K562 (cell line): ENCODE data around the gene WDR76. TPM values are rescaled to one million over a fixed set of nuclear protein-coding genes. Genes with fewer than 3 reads are reported as not detected.
A peak's percentile ranks its signal among the peaks of the same experiment; 100 is the strongest.

Source experiments
- ARID2 ChIP-seq: fragments of 450-650 bp; IDR thresholded peaks from 2 replicates; pipeline ENCODE4 v1.6.1; 2017; ENCODE audit warnings: antibody characterized with exemption, mild to moderate bottlenecking
- C11orf30 ChIP-seq: fragments of 450-650 bp; IDR thresholded peaks from 2 replicates; pipeline ENCODE4 v1.6.1; 2016; ENCODE audit warnings: low read depth, mild to moderate bottlenecking
- CC2D1A ChIP-seq: fragments of 450-650 bp; IDR thresholded peaks from 2 replicates; pipeline ENCODE4 v1.6.1; 2017; ENCODE audit warnings: mild to moderate bottlenecking
- CREM ChIP-seq: IDR thresholded peaks from 2 replicates; pipeline ENCODE4 v1.6.1; 2014; ENCODE audit warnings: antibody characterized with exemption, low read depth
- ETV1 ChIP-seq: fragments of 450-650 bp; conservative IDR thresholded peaks from 2 replicates; pipeline ENCODE4 v1.6.1; 2016; ENCODE audit warnings: missing genetic modification characterization, control low read depth, low read depth, missing compliant biosample characterization
- HCFC1 ChIP-seq: IDR thresholded peaks from 2 replicates; pipeline ENCODE4 v1.6.1; 2012; ENCODE audit warnings: low read depth, low read length, improper control_type of control experiment
- HMBOX1 ChIP-seq: sonication (generic); IDR thresholded peaks from 2 replicates; pipeline ENCODE4 v1.6.1; 2016
- MAX ChIP-seq: sonication (generic); formaldehyde crosslinking; IDR thresholded peaks from 2 replicates; pipeline ENCODE4 v1.9.0; 2022; ENCODE audit warnings: mild to moderate bottlenecking, missing genetic modification reagents
- MEIS2 ChIP-seq: fragments of 450-650 bp; IDR thresholded peaks from 2 replicates; pipeline ENCODE4 v1.6.1; 2014; ENCODE audit warnings: mild to moderate bottlenecking; ENCODE audit not compliant: partially characterized antibody
- MYC ChIP-seq, 2 experiments: fragments of 250-450 bp in 1 of 2; sonication (Bioruptor Pico) in 1 of 2; IDR thresholded peaks; 2 replicates each; pipeline versions ENCODE4 v1.5.1 to v1.6.1; 2012 to 2021; ENCODE audit warnings: low read depth in 2 of 2, borderline replicate concordance in 1 of 2, improper control_type of control experiment in 1 of 2, low read length in 1 of 2, mild to moderate bottlenecking in 1 of 2, moderate library complexity in 1 of 2
- NFRKB ChIP-seq: fragments of 450-650 bp; IDR thresholded peaks from 2 replicates; pipeline ENCODE4 v1.6.1; 2016; ENCODE audit warnings: low read depth
- PHF20 ChIP-seq: fragments of 450-650 bp; IDR thresholded peaks from 2 replicates; pipeline ENCODE4 v1.6.1; 2018; ENCODE audit not compliant: partially characterized antibody
- POLR2AphosphoS5 ChIP-seq: IDR thresholded peaks from 2 replicates; pipeline ENCODE4 v1.6.1; 2011; ENCODE audit warnings: mild to moderate bottlenecking, low read depth, low read length, moderate library complexity; ENCODE audit not compliant: control insufficient read depth, insufficient read depth
- SPI1 ChIP-seq: IDR thresholded peaks from 2 replicates; pipeline ENCODE4 v1.6.1; 2011; ENCODE audit warnings: low read depth, low read length, control low read depth, borderline replicate concordance
- SUPT5H ChIP-seq: fragments of 450-650 bp; IDR thresholded peaks from 2 replicates; pipeline ENCODE4 v1.6.1; 2016
- TAF7 ChIP-seq: fragments of 450-650 bp; IDR thresholded peaks from 2 replicates; pipeline ENCODE4 v1.6.1; 2016; ENCODE audit warnings: missing genetic modification characterization, missing compliant biosample characterization
- TAF9B ChIP-seq: fragments of 450-650 bp; IDR thresholded peaks from 2 replicates; pipeline ENCODE4 v1.6.1; 2018; ENCODE audit warnings: mild to moderate bottlenecking; ENCODE audit not compliant: partially characterized antibody
- THAP12 ChIP-seq: fragments of 250-450 bp; sonication (Bioruptor Pico); IDR thresholded peaks from 2 replicates; pipeline ENCODE4 v1.9.0; 2021; ENCODE audit warnings: mild to moderate bottlenecking, inconsistent platforms
- THRB ChIP-seq: fragments of 450-650 bp; formaldehyde crosslinking; conservative IDR thresholded peaks from 2 replicates; pipeline ENCODE4 v1.4.0; 2022; ENCODE audit warnings: mild to moderate bottlenecking, missing genetic modification characterization
- ZBTB5 ChIP-seq: fragments of 450-650 bp; IDR thresholded peaks from 2 replicates; pipeline ENCODE4 v1.6.1; 2017; ENCODE audit warnings: antibody characterized with exemption
- ZNF77 ChIP-seq: fragments of 250-450 bp; sonication (Bioruptor Pico); IDR thresholded peaks from 2 replicates; pipeline ENCODE4 v1.5.0; 2020
- polyA plus RNA-seq, 8 experiments: library from polyadenylated mRNA; depleted of rRNA in 4 of 8; stranded (reverse) in 5 of 8; unstranded in 3 of 8; fragments of >200 nt; fragmentation: Nextera tagmentation in 2 of 8; fragmentation: Illumina TruSeq in 1 of 8; extraction: Ambion mirVana in 2 of 8; extraction: Trizol in 1 of 8; gene quantifications; 2 replicates each; pipeline versions ENCODE4 v1.2.1 to v1.2.3, GENCODE V29; 2011 to 2014; ENCODE audit warnings: inconsistent platforms in 1 of 8, missing spikeins in 1 of 8
- total RNA-seq, 7 experiments: library from RNA; depleted of rRNA in 6 of 7; stranded (reverse); fragments of >200 nt in 6 of 7; fragmentation: Illumina TruSeq in 2 of 7; extraction: Trizol in 2 of 7; gene quantifications; 2 replicates each; pipeline versions ENCODE4 v1.2.1 to v1.2.3, GENCODE V29; 2011 to 2021; ENCODE audit warnings: low replicate concordance in 1 of 7

Gene WDR76
- total and polyA plus RNA-seq, 9 of the 15 experiments (the other 6 are each of a cell fraction or from before 2014, with no cell fraction given) = 9.8 to 69.5 (median 44.4) TPM

- TF ChIP-seq ZNF77 (CRISPR knock-in tag) (no peak), SUPT5H (peak; percentile 98), ETV1 (tag) (peak; percentile 57), MAX (peak; percentile 44; the same call in 1 of the 2 replicates), SPI1 (peak; percentile 56; the same call in 1 of the 2 replicates), ZBTB5 (no peak), C11orf30 (peak; percentile 79), TAF7 (tag) (peak; percentile 84), THRB (CRISPR knock-in tag) (peak; percentile 85), NFRKB (peak; percentile 84), ARID2 (0 out of 2 replicates have a peak, but pooled peaks have one; percentile 14), THAP12 (CRISPR knock-in tag) (0 out of 2 replicates have a peak, but pooled peaks have one; percentile 30), CC2D1A (0 out of 2 replicates have a peak, but pooled peaks have one; percentile 48), TAF9B (peak; percentile 87), POLR2AphosphoS5 (peak; percentile 85), MEIS2 (peak; percentile 17), PHF20 (peak; percentile 86), CREM (peak; percentile 79), HMBOX1 (0 out of 2 replicates have a peak, but pooled peaks have one; percentile 20), MYC (IDR thresholded peaks at IDR 0.05; ENCODE audit: low read depth, low read length) (peak; percentile 92), MYC (CRISPR knock-in tag; IDR thresholded peaks at IDR 0.05; ENCODE audit: borderline replicate concordance, low read depth) (peak; percentile 86; the same call in 1 of the 2 replicates), HCFC1 (peak; percentile 65)
Measured at GRCh38 chr15:43800286-43801141, 26.3 kb upstream of the WDR76 start, which contains the start of gene HYPK (continued).
